Stimulated activated CD8-positive, alpha-beta memory T cell treated with anti-CD3 and anti-CD28 coated beads, Interleukin-12 subunit alpha, Interleukin-12 subunit beta, amount 100 ng/mL, for 24 hours (primary cell): Measurements from ENCODE around the gene CASP3.
"Not testable (repeated sequence)": the region's sequence is repeated elsewhere in the genome, so short reads cannot be mapped to it uniquely, and the experiment has no call there.

ENCODE experiments used
- DNase-seq: peaks from one replicate; pipeline ENCODE4 v3.0.0-alpha.2; 2020; ENCODE audit errors: extremely low read depth

CASP3 gene

GRCh38 chr4:184596044-184596616 is 53.1 kb downstream of the CASP3 start:
- DNase-seq = no peak

- DNase-seq = no peak
Observed at GRCh38 chr4:184595430-184595829, 53.8 kb downstream of the CASP3 start.

- DNase-seq = no peak
Observed at GRCh38 chr4:184593461-184593860, 55.8 kb downstream of the CASP3 start.

GRCh38 chr4:184591747-184592270 is 57.4 kb downstream of the CASP3 start:
- not testable (repeated sequence) for DNase-seq

- no peak for DNase-seq
Observed at GRCh38 chr4:184591070-184591677, 58.1 kb downstream of the CASP3 start.

- DNase-seq = no peak
Observed at GRCh38 chr4:184590196-184590595, 59.1 kb downstream of the CASP3 start.

- no peak for DNase-seq
Observed at GRCh38 chr4:184588893-184589292, 60.4 kb downstream of the CASP3 start.

- DNase-seq = no peak
Observed at GRCh38 chr4:184587701-184588100, 61.5 kb downstream of the CASP3 start.

GRCh38 chr4:184587221-184587620 is 62.0 kb downstream of the CASP3 start:
- no peak for DNase-seq

- DNase-seq = no peak
Observed at GRCh38 chr4:184583738-184584502, 65.3 kb downstream of the CASP3 start.
